ENCODE measurements around the gene MRPS33. TPM values are rescaled to one million over a fixed set of nuclear protein-coding genes. Genes with fewer than 3 reads are reported as not detected.

MRPS33 gene
- total and polyA plus RNA-seq, 10 of the 15 experiments (the other 5 are each of a cell fraction or from before 2014, with no cell fraction given) = 48.4 to 372 (median 124) TPM

DNA sequence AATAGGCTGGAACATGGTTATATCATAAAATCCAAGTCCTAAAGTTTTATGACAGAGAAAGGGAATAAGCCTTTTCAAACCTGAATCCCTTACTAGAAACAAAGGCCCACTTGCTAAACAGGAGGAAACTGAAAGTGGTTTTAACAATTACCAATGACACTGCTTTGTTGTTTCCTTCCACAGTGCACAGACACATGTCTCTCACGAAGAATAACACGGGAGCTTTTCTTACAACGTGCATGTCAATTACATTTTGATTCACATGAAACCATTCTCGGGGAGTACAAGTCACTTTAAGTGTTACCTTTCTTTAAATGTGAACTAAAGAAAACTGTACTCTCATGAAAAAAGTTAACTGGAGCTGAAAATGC is 1.4 kb downstream of the MRPS33 start:
- RAD21 ChIA-PET (ENCODE audit: unreplicated experiment) = interaction anchor here (0.7 to 5.7 kb wide), 7 partner anchors 202 to 636 kb away, joined by 3 to 88 read pairs (median 12); no protein-coding TSS in a partner anchor
- Histone ChIP-seq H3K4me3 (peak overlapping the region; percentile 86), H3K79me2 (ENCODE audit: control insufficient read depth, insufficient read depth, low read length) (peaks cover 21% of the 10 kb centered on the region), H3K27ac (ENCODE audit: control insufficient read depth, insufficient read depth) (peak overlapping the region; percentile 95), H3K4me2 (ENCODE audit: control insufficient read depth, insufficient read depth) (peak overlapping the region; percentile 96), H3K36me3 (ENCODE audit: control insufficient read depth in 2 of 2, insufficient read depth in 2 of 2, low read length in 1 of 2) (peaks cover 0 to 4% of the 10 kb centered on the region in 2 experiments; a peak in 2 of 4 replicates), H3K27me3 (replicated peaks in 1 of 2; ENCODE audit: control insufficient read depth in 2 of 2, insufficient read depth in 2 of 2, low read length in 1 of 2) (no peaks in the 10 kb centered on the region), H3K9me3 (replicated peaks; ENCODE audit: control insufficient read depth, insufficient read depth, low read length) (peaks cover 3% of the 10 kb centered on the region; the same call in 1 of the 3 replicates), H3K9ac (ENCODE audit: control insufficient read depth, insufficient read depth, low read length) (peak overlapping the region; percentile 87; the same call in 1 of the 2 replicates), H4K20me1 (ENCODE audit: control insufficient read depth, insufficient read depth) (no peaks in the 10 kb centered on the region), H3K4me1 (ENCODE audit: control insufficient read depth, insufficient read depth, low read length) (peaks cover 10% of the 10 kb centered on the region), H2AFZ (ENCODE audit: control insufficient read depth, low read depth, low read length) (no peak overlapping the region)
- DNase-seq (ENCODE audit: low read depth, low spot score) (no peak), ATAC-seq (peak; percentile 43), FAIRE-seq (no peak)
- in situ Hi-C loops (cut with MboI) = loop anchor here (5.0 to 10.0 kb wide), 4 partner anchors 201 to 721 kb away; partner anchors contain the start of genes ADCK2 and SSBP1
- CTCF ChIA-PET = interaction anchor here (0.9 to 7.5 kb wide), 16 partner anchors 89 to 725 kb away, joined by 3 to 166 read pairs (median 6); partner anchors contain the start of genes ADCK2, BRAF and SSBP1
- BruUV-seq (replicated peaks) = no TSS peak
- TF ChIP-seq ATF7 (IDR thresholded peaks at IDR 0.05; ENCODE audit: low read depth) (no peak), BRCA1 (IDR thresholded peaks at IDR 0.05; ENCODE audit: low read depth, low read length) (no peak), YBX1 (IDR thresholded peaks at IDR 0.05) (no peak), CREM (IDR thresholded peaks at IDR 0.05; ENCODE audit: low read depth) (no peak)
- TF ChIP-seq, protein P1, sequence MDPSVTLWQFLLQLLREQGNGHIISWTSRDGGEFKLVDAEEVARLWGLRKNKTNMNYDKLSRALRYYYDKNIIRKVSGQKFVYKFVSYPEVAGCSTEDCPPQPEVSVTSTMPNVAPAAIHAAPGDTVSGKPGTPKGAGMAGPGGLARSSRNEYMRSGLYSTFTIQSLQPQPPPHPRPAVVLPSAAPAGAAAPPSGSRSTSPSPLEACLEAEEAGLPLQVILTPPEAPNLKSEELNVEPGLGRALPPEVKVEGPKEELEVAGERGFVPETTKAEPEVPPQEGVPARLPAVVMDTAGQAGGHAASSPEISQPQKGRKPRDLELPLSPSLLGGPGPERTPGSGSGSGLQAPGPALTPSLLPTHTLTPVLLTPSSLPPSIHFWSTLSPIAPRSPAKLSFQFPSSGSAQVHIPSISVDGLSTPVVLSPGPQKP (IDR thresholded peaks at IDR 0.05; ENCODE audit: low read depth, low read length) = no peak
- TF ChIP-seq, protein P2, sequence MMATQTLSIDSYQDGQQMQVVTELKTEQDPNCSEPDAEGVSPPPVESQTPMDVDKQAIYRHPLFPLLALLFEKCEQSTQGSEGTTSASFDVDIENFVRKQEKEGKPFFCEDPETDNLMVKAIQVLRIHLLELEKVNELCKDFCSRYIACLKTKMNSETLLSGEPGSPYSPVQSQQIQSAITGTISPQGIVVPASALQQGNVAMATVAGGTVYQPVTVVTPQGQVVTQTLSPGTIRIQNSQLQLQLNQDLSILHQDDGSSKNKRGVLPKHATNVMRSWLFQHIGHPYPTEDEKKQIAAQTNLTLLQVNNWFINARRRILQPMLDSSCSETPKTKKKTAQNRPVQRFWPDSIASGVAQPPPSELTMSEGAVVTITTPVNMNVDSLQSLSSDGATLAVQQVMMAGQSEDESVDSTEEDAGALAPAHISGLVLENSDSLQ (IDR thresholded peaks at IDR 0.05) = peak; percentile 67; the same call in 1 of the 2 replicates
- TF ChIP-seq, protein P3, sequence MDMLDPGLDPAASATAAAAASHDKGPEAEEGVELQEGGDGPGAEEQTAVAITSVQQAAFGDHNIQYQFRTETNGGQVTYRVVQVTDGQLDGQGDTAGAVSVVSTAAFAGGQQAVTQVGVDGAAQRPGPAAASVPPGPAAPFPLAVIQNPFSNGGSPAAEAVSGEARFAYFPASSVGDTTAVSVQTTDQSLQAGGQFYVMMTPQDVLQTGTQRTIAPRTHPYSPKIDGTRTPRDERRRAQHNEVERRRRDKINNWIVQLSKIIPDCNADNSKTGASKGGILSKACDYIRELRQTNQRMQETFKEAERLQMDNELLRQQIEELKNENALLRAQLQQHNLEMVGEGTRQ (IDR thresholded peaks at IDR 0.05; ENCODE audit: borderline replicate concordance, low read depth, low read length) = no peak
- TF ChIP-seq, protein P4, sequence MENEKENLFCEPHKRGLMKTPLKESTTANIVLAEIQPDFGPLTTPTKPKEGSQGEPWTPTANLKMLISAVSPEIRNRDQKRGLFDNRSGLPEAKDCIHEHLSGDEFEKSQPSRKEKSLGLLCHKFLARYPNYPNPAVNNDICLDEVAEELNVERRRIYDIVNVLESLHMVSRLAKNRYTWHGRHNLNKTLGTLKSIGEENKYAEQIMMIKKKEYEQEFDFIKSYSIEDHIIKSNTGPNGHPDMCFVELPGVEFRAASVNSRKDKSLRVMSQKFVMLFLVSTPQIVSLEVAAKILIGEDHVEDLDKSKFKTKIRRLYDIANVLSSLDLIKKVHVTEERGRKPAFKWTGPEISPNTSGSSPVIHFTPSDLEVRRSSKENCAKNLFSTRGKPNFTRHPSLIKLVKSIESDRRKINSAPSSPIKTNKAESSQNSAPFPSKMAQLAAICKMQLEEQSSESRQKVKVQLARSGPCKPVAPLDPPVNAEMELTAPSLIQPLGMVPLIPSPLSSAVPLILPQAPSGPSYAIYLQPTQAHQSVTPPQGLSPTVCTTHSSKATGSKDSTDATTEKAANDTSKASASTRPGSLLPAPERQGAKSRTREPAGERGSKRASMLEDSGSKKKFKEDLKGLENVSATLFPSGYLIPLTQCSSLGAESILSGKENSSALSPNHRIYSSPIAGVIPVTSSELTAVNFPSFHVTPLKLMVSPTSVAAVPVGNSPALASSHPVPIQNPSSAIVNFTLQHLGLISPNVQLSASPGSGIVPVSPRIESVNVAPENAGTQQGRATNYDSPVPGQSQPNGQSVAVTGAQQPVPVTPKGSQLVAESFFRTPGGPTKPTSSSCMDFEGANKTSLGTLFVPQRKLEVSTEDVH (IDR thresholded peaks at IDR 0.05; ENCODE audit: low read depth, partially characterized antibody) = no peak
- POLR2A ChIA-PET = interaction anchor here (0.5 to 1.0 kb wide), 3 partner anchors 224 to 880 kb away, joined by 3 to 4 read pairs (median 3); no protein-coding TSS in a partner anchor
- WGBS (ENCODE audit: insufficient coverage, insufficient replicate concordance, low lambda C conversion rate, missing lambda C conversion rate) = 24% methylated on average over 4 of the region's 4 CpGs
- SMC1A ChIA-PET (ENCODE audit: uncharacterized antibody, unreplicated experiment) = interaction anchor here (0.6 to 10.8 kb wide), 10 partner anchors 11 to 344 kb away, joined by 3 to 134 read pairs (median 4); no protein-coding TSS in a partner anchor
- intact Hi-C loops (cut with micrococcal nuclease; ENCODE audit: unreplicated experiment) = loop anchor here (2.0 to 5.0 kb wide), 5 partner anchors 209 to 536 kb away; partner anchors contain the start of gene MKRN1

Measured in GM12878 (cell line).